HepG2 (cell line): Measurements from ENCODE around the gene TSC22D1. TPM values are rescaled to one million over a fixed set of nuclear protein-coding genes. Genes with fewer than 3 reads are reported as not detected.

Source experiments
- AHR ChIP-seq: IDR thresholded peaks from 2 replicates; pipeline ENCODE4 v1.6.1; 2018; ENCODE audit warnings: missing genetic modification reagents, missing compliant biosample characterization
- SMAD9 ChIP-seq: sonication (generic); formaldehyde crosslinking; IDR thresholded peaks from 2 replicates; pipeline ENCODE4 v1.5.1; 2020; ENCODE audit warnings: mild to moderate bottlenecking, missing genetic modification reagents
- polyA plus RNA-seq, 8 experiments: library from polyadenylated mRNA; depleted of rRNA in 3 of 8; stranded (reverse) in 7 of 8; unstranded in 1 of 8; fragments of >200 nt; fragmentation: Illumina TruSeq in 4 of 8; extraction: Trizol in 4 of 8; gene quantifications; 2 replicates each; pipeline versions ENCODE4 v1.2.1 to v1.2.3, GENCODE V29; 2011 to 2016; ENCODE audit warnings: low read depth in 4 of 8, missing spikeins in 1 of 8, mixed read lengths in 1 of 8; ENCODE audit not compliant: insufficient read depth in 1 of 8
- total RNA-seq, 5 experiments: library from RNA; depleted of rRNA; stranded (reverse); fragments of >200 nt; fragmentation: Illumina TruSeq; extraction: Trizol; gene quantifications; 2 replicates each; pipeline ENCODE4 v1.2.3, GENCODE V29; 2016; ENCODE audit warnings: low read depth in 1 of 5
- TF ChIP-seq, protein P1 (sequence below): sonication (generic); formaldehyde crosslinking; IDR thresholded peaks from 2 replicates; pipeline ENCODE4 v1.8.0; 2022; ENCODE audit warnings: missing genetic modification reagents, mild to moderate bottlenecking, borderline replicate concordance
- TF ChIP-seq, protein P2 (sequence below): sonication (generic); formaldehyde crosslinking; IDR thresholded peaks from 2 replicates; pipeline ENCODE4 v1.5.0; 2020; ENCODE audit warnings: mild to moderate bottlenecking, missing genetic modification reagents
- TF ChIP-seq, protein P3 (sequence below): sonication (generic); formaldehyde crosslinking; IDR thresholded peaks from 2 replicates; pipeline ENCODE4 v1.8.1; 2022; ENCODE audit warnings: low read depth, mild to moderate bottlenecking, missing genetic modification reagents

TSC22D1 gene
- total and polyA plus RNA-seq, 2 of the 13 experiments (the other 11 are each of a cell fraction or from before 2014, with no cell fraction given), result 18.4 to 35.7 TPM

DNA sequence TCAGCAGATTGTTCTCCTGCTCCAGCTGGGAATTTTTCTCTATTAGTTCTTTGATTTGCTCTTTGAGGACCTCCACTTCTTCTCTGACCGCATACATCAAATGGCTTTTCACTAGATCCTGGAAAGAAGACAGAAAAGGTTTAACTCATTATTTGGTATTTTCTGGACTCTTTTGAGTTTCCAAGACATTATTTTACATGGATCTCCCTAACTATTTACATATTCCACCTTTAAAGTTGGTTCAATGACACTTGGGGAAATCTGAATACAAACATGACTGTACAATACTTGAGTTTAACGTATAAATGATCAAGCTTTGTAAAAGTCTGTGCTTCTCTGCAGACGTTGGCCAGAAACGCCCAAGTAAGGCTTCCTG lies 141.4 kb downstream of the TSC22D1 start (continued):
- TF ChIP-seq, protein P1, sequence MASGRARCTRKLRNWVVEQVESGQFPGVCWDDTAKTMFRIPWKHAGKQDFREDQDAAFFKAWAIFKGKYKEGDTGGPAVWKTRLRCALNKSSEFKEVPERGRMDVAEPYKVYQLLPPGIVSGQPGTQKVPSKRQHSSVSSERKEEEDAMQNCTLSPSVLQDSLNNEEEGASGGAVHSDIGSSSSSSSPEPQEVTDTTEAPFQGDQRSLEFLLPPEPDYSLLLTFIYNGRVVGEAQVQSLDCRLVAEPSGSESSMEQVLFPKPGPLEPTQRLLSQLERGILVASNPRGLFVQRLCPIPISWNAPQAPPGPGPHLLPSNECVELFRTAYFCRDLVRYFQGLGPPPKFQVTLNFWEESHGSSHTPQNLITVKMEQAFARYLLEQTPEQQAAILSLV (CRISPR knock-in tag), result no peak
- TF ChIP-seq, protein P2, sequence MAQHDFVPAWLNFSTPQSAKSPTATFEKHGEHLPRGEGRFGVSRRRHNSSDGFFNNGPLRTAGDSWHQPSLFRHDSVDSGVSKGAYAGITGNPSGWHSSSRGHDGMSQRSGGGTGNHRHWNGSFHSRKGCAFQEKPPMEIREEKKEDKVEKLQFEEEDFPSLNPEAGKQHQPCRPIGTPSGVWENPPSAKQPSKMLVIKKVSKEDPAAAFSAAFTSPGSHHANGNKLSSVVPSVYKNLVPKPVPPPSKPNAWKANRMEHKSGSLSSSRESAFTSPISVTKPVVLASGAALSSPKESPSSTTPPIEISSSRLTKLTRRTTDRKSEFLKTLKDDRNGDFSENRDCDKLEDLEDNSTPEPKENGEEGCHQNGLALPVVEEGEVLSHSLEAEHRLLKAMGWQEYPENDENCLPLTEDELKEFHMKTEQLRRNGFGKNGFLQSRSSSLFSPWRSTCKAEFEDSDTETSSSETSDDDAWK (CRISPR knock-in tag), result no peak
- TF ChIP-seq SMAD9, result no peak
- TF ChIP-seq, protein P3, sequence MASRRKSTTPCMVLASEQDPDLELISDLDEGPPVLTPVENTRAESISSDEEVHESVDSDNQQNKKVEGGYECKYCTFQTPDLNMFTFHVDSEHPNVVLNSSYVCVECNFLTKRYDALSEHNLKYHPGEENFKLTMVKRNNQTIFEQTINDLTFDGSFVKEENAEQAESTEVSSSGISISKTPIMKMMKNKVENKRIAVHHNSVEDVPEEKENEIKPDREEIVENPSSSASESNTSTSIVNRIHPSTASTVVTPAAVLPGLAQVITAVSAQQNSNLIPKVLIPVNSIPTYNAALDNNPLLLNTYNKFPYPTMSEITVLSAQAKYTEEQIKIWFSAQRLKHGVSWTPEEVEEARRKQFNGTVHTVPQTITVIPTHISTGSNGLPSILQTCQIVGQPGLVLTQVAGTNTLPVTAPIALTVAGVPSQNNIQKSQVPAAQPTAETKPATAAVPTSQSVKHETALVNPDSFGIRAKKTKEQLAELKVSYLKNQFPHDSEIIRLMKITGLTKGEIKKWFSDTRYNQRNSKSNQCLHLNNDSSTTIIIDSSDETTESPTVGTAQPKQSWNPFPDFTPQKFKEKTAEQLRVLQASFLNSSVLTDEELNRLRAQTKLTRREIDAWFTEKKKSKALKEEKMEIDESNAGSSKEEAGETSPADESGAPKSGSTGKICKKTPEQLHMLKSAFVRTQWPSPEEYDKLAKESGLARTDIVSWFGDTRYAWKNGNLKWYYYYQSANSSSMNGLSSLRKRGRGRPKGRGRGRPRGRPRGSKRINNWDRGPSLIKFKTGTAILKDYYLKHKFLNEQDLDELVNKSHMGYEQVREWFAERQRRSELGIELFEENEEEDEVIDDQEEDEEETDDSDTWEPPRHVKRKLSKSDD, result no peak
- no peak for TF ChIP-seq AHR (CRISPR knock-in tag)
